Left colon (tissue), 2 donors: ENCODE measurements around the gene BBS5. TPM values are rescaled to one million over a fixed set of nuclear protein-coding genes. Genes with fewer than 3 reads are reported as not detected.
A peak's percentile ranks its signal among the peaks of the same experiment; 100 is the strongest.
"Not testable (repeated sequence)": the region's sequence is repeated elsewhere in the genome, so short reads cannot be mapped to it uniquely, and the experiment has no call there.

Experiments
- ATAC-seq: fragments of 200-7000 bp; cut with Tn5 transposase; one replicate; pipeline ENCODE4 v1.9.1; 2020; ENCODE audit warnings: mild to moderate bottlenecking, moderate library complexity
- DNase-seq, 2 donors: peaks; one replicate each; pipeline ENCODE4 v3.0.0-alpha.2; 2020
- intact Hi-C, 2 donors: fragments of 100-400 bp; cut with DNase I in 1 of 2; cut with micrococcal nuclease in 1 of 2; formaldehyde crosslinking; loops; one replicate each; pipeline versions ENCODE4 v1.11.2 to v1.14.0; 2022; cut with DNase I, micrococcal nuclease
- total RNA-seq, 2 donors: library from RNA; stranded (reverse); fragmentation: NEBNext Ultra II Directional; extraction: Animal tissue kit (Norgen Biotek cat#: 25700); gene quantifications; one replicate each; pipeline ENCODE4 v1.2.1, GENCODE V29; 2021
- donor health status: DM: no; HTN: no; CAD: no.
- donor health status: DM: yes; HTN: yes; CAD: no.

Gene BBS5
- total RNA-seq, 2 donors from 2014 or later = 1.4 to 2.6 TPM

GRCh38 chr2:169478745-169479256 lies 493 bp upstream of the BBS5 start:
- ATAC-seq (no peak), DNase-seq (no peak)

GRCh38 chr2:169480079-169480465 lies 778 bp downstream of the BBS5 start:
- no peak for DNase-seq
- no peak for ATAC-seq
- intact Hi-C loops = no loop called here

More at GRCh38 chr2:169478745-169479256, 493 bp upstream of the BBS5 start:
- intact Hi-C loops = no loop called here

- intact Hi-C loops = no loop called here
- ATAC-seq = no peak
Measured at GRCh38 chr2:169485650-169486138, 6.4 kb downstream of the BBS5 start.

GRCh38 chr2:169486487-169486886 lies 7.2 kb downstream of the BBS5 start:
- DNase-seq (no peak), ATAC-seq (no peak)
- intact Hi-C loops = no loop called here

More at GRCh38 chr2:169485650-169486138, 6.4 kb downstream of the BBS5 start:
- DNase-seq = no peak

GRCh38 chr2:169490834-169491233 lies 11.5 kb downstream of the BBS5 start:
- no peak for ATAC-seq
- intact Hi-C loops = no loop called here

GRCh38 chr2:169491378-169491777 lies 12.1 kb downstream of the BBS5 start:
- no peak for ATAC-seq
- DNase-seq = no peak
- intact Hi-C loops = no loop called here

More at GRCh38 chr2:169490834-169491233, 11.5 kb downstream of the BBS5 start:
- no peak for DNase-seq

GRCh38 chr2:169493360-169493759 lies 14.1 kb downstream of the BBS5 start:
- intact Hi-C loops = no loop called here
- ATAC-seq (peak; percentile 44), DNase-seq (no peak)

GRCh38 chr2:169495310-169495928 lies 16.1 kb downstream of the BBS5 start:
- no peak for ATAC-seq
- DNase-seq = no peak
- intact Hi-C loops = no loop called here

- intact Hi-C loops = no loop called here
- DNase-seq (no peak), ATAC-seq (no peak)
Measured at GRCh38 chr2:169504651-169505050, 25.4 kb downstream of the BBS5 start.

- ATAC-seq (peak; percentile 81), DNase-seq (no peak)
- intact Hi-C loops = no loop called here
Measured at GRCh38 chr2:169507698-169508097, 28.4 kb downstream of the BBS5 start.

GRCh38 chr2:169509298-169509885 lies 30.1 kb downstream of the BBS5 start, which contains the start of gene KLHL41:
KLHL41 (plus strand) TSS chr2:169509702; CDS start chr2:169509779, 77 bp downstream.
- DNase-seq (no peak), ATAC-seq (no peak)
- intact Hi-C loops = no loop called here

GRCh38 chr2:169509955-169510354 lies 30.7 kb downstream of the BBS5 start:
- intact Hi-C loops = no loop called here
- ATAC-seq (no peak), DNase-seq (no peak)

- ATAC-seq = no peak
- DNase-seq = no peak
- intact Hi-C loops = no loop called here
Measured at GRCh38 chr2:169510496-169510895, 31.2 kb downstream of the BBS5 start.

- ATAC-seq = no peak
- DNase-seq = no peak
- intact Hi-C loops = no loop called here
Measured at GRCh38 chr2:169511818-169512217, 32.5 kb downstream of the BBS5 start.

- intact Hi-C loops = no loop called here
- ATAC-seq = no peak
- no peak for DNase-seq
Measured at GRCh38 chr2:169512525-169512924, 33.2 kb downstream of the BBS5 start.

- ATAC-seq (no peak), DNase-seq (no peak)
- intact Hi-C loops = no loop called here
Measured at GRCh38 chr2:169513094-169513493, 33.8 kb downstream of the BBS5 start.

- DNase-seq = no peak
- intact Hi-C loops = no loop called here
- ATAC-seq = no peak
Measured at GRCh38 chr2:169513926-169514325, 34.6 kb downstream of the BBS5 start.

- ATAC-seq = not testable (repeated sequence)
Measured at GRCh38 chr2:169514758-169515157, 35.5 kb downstream of the BBS5 start.

GRCh38 chr2:169516488-169516995 lies 37.2 kb downstream of the BBS5 start:
- intact Hi-C loops, DNase-seq, ATAC-seq: not testable (repeated sequence)

More at GRCh38 chr2:169514758-169515157, 35.5 kb downstream of the BBS5 start:
- intact Hi-C loops, DNase-seq: not testable (repeated sequence)

- ATAC-seq (no peak), DNase-seq (no peak)
- intact Hi-C loops = loop anchor here in 1 of 2 donors (10.0 kb wide), 1 partner anchor 404 kb away; no protein-coding TSS in a partner anchor
Measured at GRCh38 chr2:169520896-169521295, 41.6 kb downstream of the BBS5 start.
